Panc1 (cell line): ENCODE data around the gene SHROOM2. TPM values are rescaled to one million over a fixed set of nuclear protein-coding genes. Genes with fewer than 3 reads are reported as not detected.

Experiments
- ATAC-seq: fragments of 200-7000 bp; cut with Tn5 transposase; 2 replicates; pipeline ENCODE4 v1.9.1; 2020; ENCODE audit warnings: mild to moderate bottlenecking, moderate library complexity
- BruUV-seq: library from RNA; stranded (reverse); fragments of 400-500 nt; replicated peaks from 2 replicates; lab custom pipeline; 2021; lab: Mats Ljungman, UMichigan
- CTCF ChIA-PET: fragments of 300-600 bp; sonication (Branson Sonifier 250); formaldehyde crosslinking; loops from one replicate; lab custom pipeline; 2022; ENCODE audit warnings: antibody characterized with exemption; lab: Charles Lee
- POLR2A ChIA-PET: fragments of 300-600 bp; sonication (Branson Sonifier 250); formaldehyde crosslinking; loops from one replicate; lab custom pipeline; 2022; ENCODE audit warnings: antibody characterized with exemption; lab: Charles Lee
- DNase-seq: peaks from one replicate; pipeline ENCODE4 v3.0.0-alpha.2; 2010; ENCODE audit warnings: low read depth, low spot score
- H3K27ac ChIP-seq: 2 replicates; pipeline ENCODE4 v1.5.1; 2011; ENCODE audit warnings: mild to moderate bottlenecking, low read length, inconsistent platforms
- H3K27me3 ChIP-seq: fragments of 200-500 bp; sonication (Bioruptor generic); 2 replicates; pipeline ENCODE4 v1.6.0; 2014; ENCODE audit warnings: low read length, inconsistent platforms; ENCODE audit not compliant: control insufficient read depth, insufficient read depth
- H3K36me3 ChIP-seq: fragments of 200-500 bp; sonication (Bioruptor generic); 2 replicates; pipeline ENCODE4 v1.5.1; 2014; ENCODE audit warnings: inconsistent platforms, mild to moderate bottlenecking, low read length, moderate library complexity; ENCODE audit not compliant: control insufficient read depth, insufficient read depth
- H3K4me1 ChIP-seq: 2 replicates; pipeline ENCODE4 v1.5.1; 2011; ENCODE audit warnings: inconsistent platforms, mild to moderate bottlenecking, low read length, moderate library complexity; ENCODE audit not compliant: control insufficient read depth, insufficient read depth
- H3K4me3 ChIP-seq, 2 experiments: 2 replicates each; pipeline ENCODE4 v1.5.1; 2011 to 2012; ENCODE audit warnings: low read depth in 2 of 2, low read length in 2 of 2, mild to moderate bottlenecking in 2 of 2, inconsistent platforms in 1 of 2, moderate library complexity in 1 of 2
- H3K9me3 ChIP-seq: fragments of 200-500 bp; sonication (Bioruptor generic); 2 replicates; pipeline ENCODE4 v1.5.1; 2014; ENCODE audit warnings: low read depth, mild to moderate bottlenecking, inconsistent platforms, low read length, moderate library complexity; ENCODE audit not compliant: control insufficient read depth, insufficient read depth
- POLR2AphosphoS5 ChIP-seq: IDR thresholded peaks from 2 replicates; pipeline ENCODE4 v1.6.1; 2012; ENCODE audit warnings: mild to moderate bottlenecking, low read depth, low read length, moderate library complexity
- SIN3A ChIP-seq: IDR thresholded peaks from 2 replicates; pipeline ENCODE4 v1.6.1; 2012; ENCODE audit warnings: low read depth, mild to moderate bottlenecking, low read length, moderate library complexity, borderline replicate concordance; ENCODE audit not compliant: insufficient read depth
- TCF7L2 ChIP-seq: IDR thresholded peaks from 2 replicates; pipeline ENCODE4 v1.6.1; 2011; ENCODE audit warnings: mild to moderate bottlenecking, low read depth, low read length, inconsistent platforms
- in situ Hi-C: cut with HindIII; loops from 2 replicates; pipeline ENCODE4 v1.10.0; 2016; ENCODE audit warnings: low sequenced_read_pairs, low pct_unique_long_range_greater_than_20kb
- intact Hi-C: fragments of 100-400 bp; cut with micrococcal nuclease; formaldehyde crosslinking; loops from one replicate; pipeline ENCODE4 v1.10.0; 2022; ENCODE audit not compliant: unreplicated experiment
- total RNA-seq: library from RNA; stranded (reverse); gene quantifications from one replicate; pipeline ENCODE4 v1.2.1, GENCODE V29; 2021; ENCODE audit not compliant: unreplicated experiment
- TF ChIP-seq, protein P1 (sequence below), 2 experiments: IDR thresholded peaks; 2 replicates each; pipeline ENCODE4 v1.6.1; 2011 to 2012; ENCODE audit warnings: low read depth in 2 of 2, control low read depth in 1 of 2, low read length in 1 of 2, mild to moderate bottlenecking in 1 of 2, moderate library complexity in 1 of 2; ENCODE audit not compliant: insufficient read depth in 1 of 2
- TF ChIP-seq, protein P2 (sequence below): fragments of 450-650 bp; IDR thresholded peaks from 2 replicates; pipeline ENCODE4 v1.5.1; 2017; ENCODE audit warnings: mild to moderate bottlenecking

SHROOM2 gene
- total RNA-seq, 1 experiment from 2014 or later = 0.72 TPM

- H3K4me3 ChIP-seq = no peak overlapping the region
- no TSS peak for BruUV-seq
- no peaks in the 10 kb centered on the region for H3K4me1 ChIP-seq
- DNase-seq = no peak
- in situ Hi-C loops (no loop called here), intact Hi-C loops (no loop called here)
- no peaks in the 10 kb centered on the region for H3K36me3 ChIP-seq
- ChIA-PET POLR2A (no interaction called here), CTCF (no interaction called here)
- no peaks in the 10 kb centered on the region for H3K27me3 ChIP-seq
- H3K27ac ChIP-seq = no peak overlapping the region
- no peak for ATAC-seq
- no peaks in the 10 kb centered on the region for H3K9me3 ChIP-seq
- TF ChIP-seq, protein P1, sequence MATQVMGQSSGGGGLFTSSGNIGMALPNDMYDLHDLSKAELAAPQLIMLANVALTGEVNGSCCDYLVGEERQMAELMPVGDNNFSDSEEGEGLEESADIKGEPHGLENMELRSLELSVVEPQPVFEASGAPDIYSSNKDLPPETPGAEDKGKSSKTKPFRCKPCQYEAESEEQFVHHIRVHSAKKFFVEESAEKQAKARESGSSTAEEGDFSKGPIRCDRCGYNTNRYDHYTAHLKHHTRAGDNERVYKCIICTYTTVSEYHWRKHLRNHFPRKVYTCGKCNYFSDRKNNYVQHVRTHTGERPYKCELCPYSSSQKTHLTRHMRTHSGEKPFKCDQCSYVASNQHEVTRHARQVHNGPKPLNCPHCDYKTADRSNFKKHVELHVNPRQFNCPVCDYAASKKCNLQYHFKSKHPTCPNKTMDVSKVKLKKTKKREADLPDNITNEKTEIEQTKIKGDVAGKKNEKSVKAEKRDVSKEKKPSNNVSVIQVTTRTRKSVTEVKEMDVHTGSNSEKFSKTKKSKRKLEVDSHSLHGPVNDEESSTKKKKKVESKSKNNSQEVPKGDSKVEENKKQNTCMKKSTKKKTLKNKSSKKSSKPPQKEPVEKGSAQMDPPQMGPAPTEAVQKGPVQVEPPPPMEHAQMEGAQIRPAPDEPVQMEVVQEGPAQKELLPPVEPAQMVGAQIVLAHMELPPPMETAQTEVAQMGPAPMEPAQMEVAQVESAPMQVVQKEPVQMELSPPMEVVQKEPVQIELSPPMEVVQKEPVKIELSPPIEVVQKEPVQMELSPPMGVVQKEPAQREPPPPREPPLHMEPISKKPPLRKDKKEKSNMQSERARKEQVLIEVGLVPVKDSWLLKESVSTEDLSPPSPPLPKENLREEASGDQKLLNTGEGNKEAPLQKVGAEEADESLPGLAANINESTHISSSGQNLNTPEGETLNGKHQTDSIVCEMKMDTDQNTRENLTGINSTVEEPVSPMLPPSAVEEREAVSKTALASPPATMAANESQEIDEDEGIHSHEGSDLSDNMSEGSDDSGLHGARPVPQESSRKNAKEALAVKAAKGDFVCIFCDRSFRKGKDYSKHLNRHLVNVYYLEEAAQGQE (IDR thresholded peaks at IDR 0.05; ENCODE audit: insufficient read depth in 1 of 2, low read depth in 2 of 2, low read length in 1 of 2) = no peak
- TF ChIP-seq POLR2AphosphoS5 = no peak
- TF ChIP-seq TCF7L2 = no peak
- no peak for TF ChIP-seq SIN3A
- TF ChIP-seq, protein P2, sequence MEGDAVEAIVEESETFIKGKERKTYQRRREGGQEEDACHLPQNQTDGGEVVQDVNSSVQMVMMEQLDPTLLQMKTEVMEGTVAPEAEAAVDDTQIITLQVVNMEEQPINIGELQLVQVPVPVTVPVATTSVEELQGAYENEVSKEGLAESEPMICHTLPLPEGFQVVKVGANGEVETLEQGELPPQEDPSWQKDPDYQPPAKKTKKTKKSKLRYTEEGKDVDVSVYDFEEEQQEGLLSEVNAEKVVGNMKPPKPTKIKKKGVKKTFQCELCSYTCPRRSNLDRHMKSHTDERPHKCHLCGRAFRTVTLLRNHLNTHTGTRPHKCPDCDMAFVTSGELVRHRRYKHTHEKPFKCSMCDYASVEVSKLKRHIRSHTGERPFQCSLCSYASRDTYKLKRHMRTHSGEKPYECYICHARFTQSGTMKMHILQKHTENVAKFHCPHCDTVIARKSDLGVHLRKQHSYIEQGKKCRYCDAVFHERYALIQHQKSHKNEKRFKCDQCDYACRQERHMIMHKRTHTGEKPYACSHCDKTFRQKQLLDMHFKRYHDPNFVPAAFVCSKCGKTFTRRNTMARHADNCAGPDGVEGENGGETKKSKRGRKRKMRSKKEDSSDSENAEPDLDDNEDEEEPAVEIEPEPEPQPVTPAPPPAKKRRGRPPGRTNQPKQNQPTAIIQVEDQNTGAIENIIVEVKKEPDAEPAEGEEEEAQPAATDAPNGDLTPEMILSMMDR = no peak
Measured at GRCh38 chrX:9890681-9891091, 104.5 kb downstream of the SHROOM2 start.

GRCh38 chrX:9895225-9895912 lies 109.1 kb downstream of the SHROOM2 start:
- ChIA-PET POLR2A (no interaction called here), CTCF (no interaction called here)
- no peak for ATAC-seq
- TF ChIP-seq, protein P2 = no peak
- no peak for TF ChIP-seq SIN3A
- no peak for TF ChIP-seq POLR2AphosphoS5
- TF ChIP-seq TCF7L2 = no peak
- TF ChIP-seq, protein P1 (IDR thresholded peaks at IDR 0.05; ENCODE audit: insufficient read depth in 1 of 2, low read depth in 2 of 2, low read length in 1 of 2) = no peak
- no peak overlapping the region for H3K4me3 ChIP-seq
- no peaks in the 10 kb centered on the region for H3K36me3 ChIP-seq
- in situ Hi-C loops = no loop called here
- H3K27me3 ChIP-seq = no peaks in the 10 kb centered on the region
- H3K9me3 ChIP-seq = no peaks in the 10 kb centered on the region
- H3K27ac ChIP-seq = no peak overlapping the region
- intact Hi-C loops = no loop called here
- BruUV-seq = no TSS peak
- DNase-seq = no peak
- no peaks in the 10 kb centered on the region for H3K4me1 ChIP-seq
